NCI-H2171 (cell line): ENCODE measurements around the gene ORC6.
"Not testable (repeated sequence)": the region's sequence is repeated elsewhere in the genome, so short reads cannot be mapped to it uniquely, and the experiment has no call there.

Experiments used
- DNase-seq: peaks from one replicate; lab custom pipeline; 2025; lab: John Stamatoyannopoulos, UW

ORC6 gene, protein sequence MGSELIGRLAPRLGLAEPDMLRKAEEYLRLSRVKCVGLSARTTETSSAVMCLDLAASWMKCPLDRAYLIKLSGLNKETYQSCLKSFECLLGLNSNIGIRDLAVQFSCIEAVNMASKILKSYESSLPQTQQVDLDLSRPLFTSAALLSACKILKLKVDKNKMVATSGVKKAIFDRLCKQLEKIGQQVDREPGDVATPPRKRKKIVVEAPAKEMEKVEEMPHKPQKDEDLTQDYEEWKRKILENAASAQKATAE

GRCh38 chr16:46689365-46690280 lies at the start of gene ORC6:
ORC6 (plus strand) TSS chr16:46689659; CDS start chr16:46689706, 47 bp downstream.
- peak; percentile 95 for DNase-seq

DNA sequence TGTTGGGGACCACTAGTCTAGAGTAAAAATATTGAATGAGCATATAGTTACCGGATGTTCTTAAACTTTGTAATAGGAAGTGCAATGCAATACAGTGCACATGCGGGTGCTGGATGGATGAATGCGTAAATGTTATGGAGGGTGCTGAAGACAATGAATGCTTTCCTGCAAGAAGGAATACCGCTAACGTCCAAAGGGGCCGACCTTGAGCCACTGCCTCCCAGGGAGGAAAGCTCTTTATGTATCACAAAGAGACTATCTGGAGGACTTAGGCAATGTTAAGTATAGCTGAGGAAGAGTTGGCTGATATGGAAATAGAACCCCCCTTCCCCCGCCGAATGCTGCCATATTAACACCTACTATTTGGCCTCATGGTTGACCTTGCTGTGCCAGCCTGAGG lies 40.8 kb upstream of the ORC6 start:
- DNase-seq, result no peak

DNA sequence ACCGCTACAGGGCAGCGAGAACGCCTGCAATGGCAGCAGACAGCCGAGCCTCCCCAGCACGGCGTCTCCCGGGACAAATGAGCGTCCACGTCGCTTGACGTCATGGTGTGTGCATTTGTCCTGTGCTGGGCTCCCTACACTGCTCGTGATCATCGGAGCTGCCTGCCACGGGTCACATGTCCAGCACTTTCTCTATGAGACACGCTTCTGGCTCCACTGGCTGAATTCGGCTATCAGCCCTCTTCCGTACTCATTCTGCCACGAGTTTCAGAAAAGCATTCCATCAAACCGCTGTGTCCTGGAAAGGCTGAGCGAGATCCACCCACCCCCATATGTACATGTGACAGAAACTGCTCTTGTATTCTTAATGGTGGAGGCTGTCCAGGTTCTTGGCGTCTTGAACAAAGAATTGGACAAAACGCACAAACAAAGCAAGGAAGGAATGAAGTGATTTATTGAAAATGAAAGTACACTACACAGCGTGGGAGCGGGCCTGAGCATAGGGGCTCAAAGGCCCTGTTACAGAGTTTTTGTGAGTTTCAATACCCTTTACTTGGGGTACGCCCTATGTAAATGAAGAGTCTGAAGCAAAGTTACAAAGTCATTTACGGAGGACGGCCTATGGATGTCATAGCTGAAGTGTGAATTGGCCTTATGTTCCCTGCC lies 39.7 kb upstream of the ORC6 start:
- no peak for DNase-seq

DNA sequence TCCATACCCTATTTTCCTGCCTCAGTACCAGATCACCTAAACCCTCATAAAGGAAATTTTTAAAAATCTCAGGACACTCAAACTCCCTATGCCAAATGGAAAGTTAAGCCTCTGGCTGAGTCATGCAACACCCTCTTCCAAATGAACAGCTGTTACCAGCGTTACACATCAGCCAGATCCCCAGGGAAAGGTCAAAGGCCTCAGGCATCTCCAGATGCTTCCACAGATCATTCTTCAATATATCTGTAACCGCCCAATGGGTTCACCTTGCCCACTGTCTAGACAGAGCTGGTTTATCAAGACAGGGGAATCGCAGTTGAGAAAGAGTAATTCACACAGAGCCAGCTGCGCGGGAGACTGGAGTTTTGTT lies 39.2 kb upstream of the ORC6 start:
- DNase-seq, result no peak

DNA sequence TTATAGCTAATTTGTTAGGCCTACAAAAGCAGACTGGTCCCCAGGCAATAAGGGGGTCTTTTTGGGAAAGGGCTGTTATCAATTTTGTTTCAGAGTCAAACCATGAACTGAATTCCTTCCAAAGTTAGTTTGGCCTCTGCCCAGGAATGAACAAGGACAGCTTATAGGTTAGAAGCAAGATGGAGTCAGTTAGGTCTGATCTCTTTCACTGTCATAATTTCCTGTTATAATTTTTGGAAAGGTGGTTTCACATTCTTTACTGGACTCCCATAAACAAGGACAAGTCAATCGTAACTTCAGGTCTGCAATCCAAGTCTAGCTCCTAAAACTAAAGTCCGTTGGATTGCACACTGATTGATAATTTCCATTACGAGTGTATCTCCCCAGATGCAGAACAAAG lies 38.2 kb upstream of the ORC6 start:
- DNase-seq, result no peak

DNA sequence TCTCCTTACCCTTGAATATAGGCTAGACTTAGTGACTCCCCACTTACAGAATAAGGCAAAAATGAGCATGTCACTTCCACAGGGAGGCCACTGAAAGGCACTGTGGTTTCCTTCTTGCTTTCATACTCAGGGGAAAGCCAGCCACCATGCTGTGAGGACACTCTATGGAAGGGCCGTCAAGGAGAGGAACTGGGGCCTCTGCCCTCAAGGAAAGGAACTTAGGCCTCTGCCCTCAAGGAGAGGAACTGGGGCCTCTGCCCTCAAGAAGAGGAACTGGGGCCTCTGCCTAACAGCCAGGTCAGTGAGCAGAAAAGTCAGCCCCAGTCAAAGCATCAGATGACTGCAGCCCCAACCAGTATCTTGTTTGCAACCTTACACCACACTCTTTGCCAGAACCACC lies 30.5 kb upstream of the ORC6 start:
- no peak for DNase-seq

DNA sequence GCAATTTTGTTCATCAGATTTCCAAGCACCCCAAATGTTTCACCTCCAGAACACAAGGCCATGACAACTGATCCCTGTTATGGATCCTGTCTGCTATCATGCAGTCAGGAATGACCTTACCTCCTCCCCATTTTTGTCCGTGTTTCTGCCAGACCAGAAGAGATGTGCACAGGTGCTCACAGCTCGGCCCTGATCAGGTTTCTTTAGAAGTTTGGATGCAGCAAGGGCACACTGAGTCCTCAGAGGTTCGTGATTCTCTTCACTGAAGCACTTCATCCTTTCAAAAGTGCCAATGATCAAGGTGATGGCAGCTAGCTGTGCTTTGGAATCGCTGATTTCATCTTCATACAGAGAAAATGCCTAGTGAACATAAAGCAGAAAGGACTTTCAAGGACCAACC lies 27.3 kb upstream of the ORC6 start:
- no peak for DNase-seq

DNA sequence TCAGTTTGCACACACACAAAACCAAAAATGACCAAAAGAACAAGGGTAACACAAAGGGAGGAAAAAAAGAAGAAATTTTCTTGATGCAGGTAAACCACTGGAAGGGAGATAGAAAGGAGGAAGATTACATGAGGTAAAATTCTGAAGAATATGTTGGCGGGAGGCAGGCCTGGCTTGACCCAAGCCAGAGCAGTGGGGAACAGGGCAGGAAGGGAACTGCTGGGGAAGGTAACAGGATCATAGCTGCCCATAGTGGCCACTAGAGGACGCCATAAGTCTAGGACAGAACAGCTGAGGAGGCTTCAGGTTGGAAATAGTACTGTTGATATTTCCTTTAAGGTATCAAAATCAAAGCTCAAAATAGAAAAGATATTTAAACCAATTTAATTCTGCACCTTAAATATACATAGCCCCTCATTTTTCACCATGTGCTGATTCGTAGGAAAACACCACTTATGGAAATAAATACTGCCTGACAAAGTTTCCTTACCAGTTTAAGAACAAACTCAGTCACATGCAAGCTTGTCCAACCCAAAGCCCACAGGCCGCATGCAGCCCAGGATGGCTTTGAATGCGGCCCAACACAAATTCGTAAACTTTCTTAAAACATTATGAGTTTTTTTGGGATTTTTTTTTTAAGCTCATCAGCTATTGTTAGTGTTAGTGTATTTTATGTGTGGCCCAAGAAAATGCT lies 16.0 kb upstream of the ORC6 start:
- DNase-seq, result peak; percentile 20

DNA sequence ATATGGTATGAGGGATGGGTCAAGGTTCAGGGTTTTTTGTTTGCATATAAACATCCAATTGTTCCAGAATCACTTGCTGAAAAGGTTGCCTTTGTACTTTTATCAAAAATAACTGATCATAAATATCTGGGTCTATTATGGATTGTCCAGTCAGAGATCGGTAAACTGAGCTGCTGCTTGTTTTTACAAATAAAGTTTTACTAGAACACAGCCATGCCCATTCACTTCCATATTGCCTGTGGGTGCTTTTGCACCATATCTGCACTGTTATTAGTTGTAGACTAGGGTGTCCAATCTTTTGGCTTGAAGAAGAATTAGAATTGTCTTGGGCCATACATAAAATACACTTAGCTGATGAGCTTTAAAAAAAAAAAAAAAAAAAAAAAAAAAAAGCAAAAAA lies 11.5 kb upstream of the ORC6 start:
- not testable (repeated sequence) for DNase-seq

DNA sequence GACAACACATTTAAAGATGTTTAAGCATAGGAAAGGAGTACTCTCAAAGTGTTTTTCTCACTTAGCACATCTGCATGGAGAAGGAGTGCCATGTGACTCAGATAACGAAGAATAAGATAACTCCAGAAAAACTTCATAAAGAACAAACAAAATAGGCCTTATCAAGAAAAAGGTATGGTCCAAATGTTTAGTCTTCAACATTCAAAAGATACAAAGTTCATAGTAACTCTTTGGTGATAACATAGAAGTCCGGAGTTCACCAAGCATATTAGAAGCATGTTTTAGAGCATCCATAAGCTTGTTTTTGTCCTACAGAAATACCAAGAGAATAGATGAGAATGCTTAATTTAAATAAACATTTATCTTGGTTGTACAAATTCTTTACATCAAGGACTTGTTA lies 7.6 kb upstream of the ORC6 start:
- DNase-seq, result not testable (repeated sequence)

GRCh38 chr16:46686815-46687473 lies 2.5 kb upstream of the ORC6 start:
- no peak for DNase-seq

DNA sequence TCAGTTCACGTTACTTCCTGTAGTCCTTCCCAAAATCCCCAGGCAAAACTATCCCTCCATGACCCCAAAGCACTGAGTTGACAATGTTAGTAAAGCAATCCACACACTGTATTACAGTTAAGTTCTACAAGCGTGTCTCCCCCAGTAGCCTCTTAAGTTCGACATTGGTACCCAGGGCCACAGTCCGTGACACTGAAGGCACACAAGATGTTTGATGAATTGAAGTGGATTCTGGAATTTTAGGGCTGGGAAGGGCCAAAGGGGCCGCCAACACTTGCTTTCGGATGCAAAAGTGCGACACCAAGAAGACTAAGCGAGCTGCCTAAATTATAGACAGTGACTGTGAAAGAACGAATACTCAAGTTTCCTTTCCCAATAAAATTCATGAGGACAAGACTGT lies 2.0 kb upstream of the ORC6 start:
- no peak for DNase-seq

DNA sequence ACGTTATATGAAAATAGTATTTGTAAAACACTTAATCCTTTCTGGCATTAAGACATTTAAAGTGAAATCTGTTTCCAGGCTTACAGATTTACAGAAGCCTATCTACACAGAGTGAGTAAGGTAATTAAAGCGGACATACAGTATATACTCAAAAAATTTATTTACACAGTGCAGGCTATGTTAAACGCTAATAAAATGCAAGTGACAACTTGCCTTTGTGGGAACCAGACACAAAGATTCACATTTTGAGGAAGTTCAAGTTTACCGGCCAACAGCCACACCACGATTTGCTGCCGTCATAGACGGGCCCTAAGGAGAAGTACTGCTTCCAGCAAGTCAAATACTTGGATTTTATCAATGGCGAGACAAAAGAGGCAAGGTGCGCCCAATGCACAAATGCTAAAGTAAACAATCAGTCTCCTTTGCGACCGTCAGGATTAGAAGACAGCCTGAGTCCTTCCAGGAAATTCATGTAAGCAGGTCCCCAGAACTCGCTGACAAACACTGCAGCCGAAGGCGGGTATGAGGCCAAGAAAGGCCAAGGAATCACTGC lies 1.3 kb upstream of the ORC6 start:
- no peak for DNase-seq

DNA sequence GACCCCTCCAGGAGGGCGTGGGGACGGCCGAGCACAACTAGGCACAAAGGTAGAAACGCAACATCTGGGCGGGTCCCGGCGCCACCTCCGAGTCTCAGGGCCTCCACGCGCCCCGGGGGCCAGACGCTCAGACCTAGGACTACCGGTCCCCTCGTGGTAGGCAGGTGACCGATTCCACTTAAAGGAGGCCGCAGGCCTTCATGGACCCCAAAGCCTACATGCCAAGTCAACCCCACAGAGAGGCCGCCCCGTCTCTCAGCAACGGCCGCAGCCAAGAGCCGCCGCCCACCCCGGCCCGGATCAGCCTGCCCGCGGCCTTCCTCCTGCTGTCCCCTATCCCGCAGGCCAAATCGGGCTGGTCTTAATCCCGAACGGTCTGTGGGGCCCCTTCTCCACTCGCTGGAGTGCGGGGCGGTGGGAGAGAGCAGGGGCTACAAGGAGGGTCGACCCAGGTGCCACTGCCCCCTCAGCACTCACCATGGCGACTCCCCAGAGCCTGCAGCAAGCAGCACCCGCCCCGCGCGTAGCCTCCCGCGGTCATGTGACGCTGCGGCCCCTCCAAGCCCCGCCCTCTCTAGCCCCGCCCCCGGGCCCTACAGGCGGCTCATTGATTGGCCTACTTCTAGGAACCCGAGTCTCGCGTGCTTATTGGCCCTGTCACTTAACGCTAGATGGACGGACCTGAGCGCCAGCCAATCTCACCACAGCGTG lies 650 bp upstream of the ORC6 start, which contains the start of gene VPS35:
VPS35 (minus strand) TSS at position 525 of the 711 bp plus-strand sequence; CDS start at position 480, 45 bp downstream.
- peak; percentile 98 for DNase-seq

DNA sequence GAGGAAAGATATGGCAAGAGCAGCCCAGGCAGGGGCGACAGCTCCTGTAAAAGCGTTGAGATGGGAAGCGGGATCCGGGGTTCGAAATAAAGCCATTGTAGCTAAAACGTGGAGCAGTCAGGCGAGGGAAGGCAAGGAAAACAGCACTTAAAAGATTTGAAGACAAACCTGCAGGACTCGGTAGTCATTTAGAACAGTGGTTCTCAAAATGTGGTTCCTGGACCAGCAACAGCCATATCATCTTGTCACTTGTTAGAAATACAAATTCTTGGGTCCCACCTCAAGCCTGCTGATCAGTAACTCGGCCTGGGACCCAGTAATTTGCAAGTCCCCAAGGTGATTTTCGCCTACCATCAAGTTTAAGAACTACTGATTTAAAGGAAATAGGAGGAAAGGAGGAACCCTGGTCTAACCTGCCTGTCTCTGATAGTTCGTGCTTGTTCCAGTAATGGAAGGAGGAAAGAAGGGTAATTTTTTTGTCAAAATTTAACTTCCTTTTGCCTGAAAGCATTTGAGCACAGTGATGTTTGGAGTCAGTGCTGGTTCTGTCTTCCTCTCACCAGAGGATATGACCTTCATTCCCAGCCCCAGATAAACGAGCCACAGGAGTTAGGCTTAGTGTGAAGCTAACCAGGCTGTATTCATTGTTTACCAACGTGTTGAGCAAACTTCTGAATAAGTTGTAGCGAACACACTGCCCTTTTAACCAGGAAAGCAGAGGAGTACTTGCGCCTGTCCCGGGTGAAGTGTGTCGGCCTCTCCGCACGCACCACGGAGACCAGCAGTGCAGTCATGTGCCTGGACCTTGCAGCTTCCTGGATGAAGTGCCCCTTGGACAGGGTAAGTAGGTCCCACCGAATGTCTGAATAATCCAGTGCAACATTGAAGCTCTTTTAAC lies 1.1 kb downstream of the ORC6 start:
- DNase-seq, result no peak

GRCh38 chr16:46691726-46692125 lies 2.3 kb downstream of the ORC6 start:
- no peak for DNase-seq

DNA sequence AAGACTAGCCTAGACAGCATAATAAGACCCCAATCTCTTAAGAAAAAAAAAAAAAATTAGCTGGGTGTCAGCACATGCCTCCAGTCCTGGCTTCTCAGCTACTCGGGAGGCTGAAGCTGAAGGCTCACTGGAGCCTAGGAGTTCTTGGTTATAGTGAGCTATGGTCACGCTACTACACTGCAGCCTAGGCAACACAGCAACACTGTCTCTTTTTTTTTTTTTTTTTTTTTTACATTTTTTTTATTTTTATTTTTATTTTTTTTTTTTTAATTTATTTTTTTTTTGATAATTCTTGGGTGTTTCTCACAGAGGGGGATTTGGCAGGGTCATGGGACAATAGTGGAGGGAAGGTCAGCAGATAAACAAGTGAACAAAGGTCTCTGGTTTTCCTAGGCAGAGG lies 4.1 kb downstream of the ORC6 start:
- no peak for DNase-seq

GRCh38 chr16:46695937-46696336 lies 6.5 kb downstream of the ORC6 start:
- DNase-seq, result no peak

DNA sequence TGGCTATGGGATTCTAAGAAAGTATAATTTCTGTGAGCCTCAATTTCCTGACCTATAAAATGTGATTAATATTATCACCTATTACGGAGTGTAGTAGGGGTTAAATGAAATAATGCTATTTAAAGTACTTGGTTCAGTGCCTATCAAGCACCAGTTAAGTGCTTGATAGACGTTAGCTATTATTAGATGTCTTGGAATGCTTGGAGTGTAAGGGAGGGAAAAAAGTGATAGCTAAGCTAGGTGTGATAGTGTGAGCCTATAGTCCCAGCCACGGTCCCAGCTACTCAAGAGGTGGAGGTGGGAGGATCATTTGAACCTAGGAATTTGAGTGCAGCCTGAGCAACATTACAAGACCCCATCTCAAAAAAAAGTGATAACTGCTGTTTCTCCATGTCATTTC lies 7.5 kb downstream of the ORC6 start:
- no peak for DNase-seq

GRCh38 chr16:46700048-46700447 lies 10.6 kb downstream of the ORC6 start:
- no peak for DNase-seq
